HAP-1 (cell line): Measurements from ENCODE around the gene VCP.
"Not testable (repeated sequence)": the region's sequence is repeated elsewhere in the genome, so short reads cannot be mapped to it uniquely, and the experiment has no call there.

Experiments used
- DNase-seq, 2 experiments: peaks; one replicate each; pipeline ENCODE4 v3.0.0-alpha.2; 2016 to 2020; ENCODE audit warnings: low spot score in 2 of 2
- H3K27me3 ChIP-seq: fragments of 250-450 bp; sonication (Bioruptor Pico); 2 replicates; pipeline ENCODE4 v1.5.1; 2020; ENCODE audit warnings: low read depth, mild to moderate bottlenecking, moderate library complexity
- H3K36me3 ChIP-seq: fragments of 250-450 bp; sonication (Bioruptor Pico); replicated peaks from 2 replicates; pipeline ENCODE4 v1.5.1; 2020; ENCODE audit warnings: mild to moderate bottlenecking
- H3K4me1 ChIP-seq: fragments of 250-450 bp; sonication (Bioruptor Pico); 2 replicates; pipeline ENCODE4 v1.5.1; 2020; ENCODE audit warnings: mild to moderate bottlenecking
- H3K4me3 ChIP-seq: fragments of 250-450 bp; sonication (Bioruptor Pico); 2 replicates; pipeline ENCODE4 v1.5.1; 2020; ENCODE audit warnings: mild to moderate bottlenecking, moderate library complexity
- H3K9me3 ChIP-seq: fragments of 250-450 bp; sonication (Bioruptor Pico); 2 replicates; pipeline ENCODE4 v1.5.1; 2020; ENCODE audit warnings: mild to moderate bottlenecking, moderate library complexity
- in situ Hi-C: fragments of 300-500 bp; cut with MboI; formaldehyde crosslinking; loops from 3 replicates; pipeline ENCODE4 v1.14.3; 2020; ENCODE audit warnings: low sequenced_read_pairs, inconsistent platforms, mixed read lengths

The VCP gene

GRCh38 chr9:35035851-35036701, 36.3 kb downstream of the VCP start:
- Histone ChIP-seq H3K4me3 (no peak overlapping the region), H3K36me3 (no peaks in the 10 kb centered on the region), H3K27me3 (no peaks in the 10 kb centered on the region), H3K4me1 (no peaks in the 10 kb centered on the region), H3K9me3 (no peaks in the 10 kb centered on the region)
- no peak for DNase-seq
- in situ Hi-C loops = no loop called here

GRCh38 chr9:35033101-35033500, 39.3 kb downstream of the VCP start:
- no peak for DNase-seq
- Histone ChIP-seq H3K4me3 (no peak overlapping the region), H3K27me3 (no peaks in the 10 kb centered on the region), H3K36me3 (no peaks in the 10 kb centered on the region), H3K4me1 (no peaks in the 10 kb centered on the region), H3K9me3 (no peaks in the 10 kb centered on the region)
- in situ Hi-C loops = no loop called here

GRCh38 chr9:35029852-35030251, 42.6 kb downstream of the VCP start:
- no peaks in the 10 kb centered on the region for H3K9me3 ChIP-seq
- in situ Hi-C loops = no loop called here
- no peaks in the 10 kb centered on the region for H3K27me3 ChIP-seq
- no peak for DNase-seq
- H3K36me3 ChIP-seq = no peaks in the 10 kb centered on the region
- H3K4me1 ChIP-seq = peaks cover 26% of the 10 kb centered on the region
- no peak overlapping the region for H3K4me3 ChIP-seq

DNA sequence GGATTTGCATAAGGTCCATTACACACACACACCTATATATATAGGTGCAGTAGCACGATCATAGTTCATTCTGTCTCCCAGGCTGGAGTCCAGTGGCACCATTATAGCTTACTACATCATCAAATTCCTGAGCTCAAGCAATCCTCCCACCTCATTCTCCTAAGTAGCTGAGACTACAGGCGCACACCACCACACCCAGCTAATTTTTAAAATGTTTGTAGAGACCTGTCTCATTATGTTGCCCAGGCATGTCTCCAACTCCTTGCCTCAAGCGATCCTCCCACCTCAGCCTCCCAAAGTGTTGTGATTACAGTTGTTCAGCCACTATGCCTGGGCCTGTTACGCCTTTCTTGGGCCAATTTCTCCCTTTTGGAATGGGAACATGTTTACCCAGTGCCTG, 43.2 kb downstream of the VCP start:
- Histone ChIP-seq H3K9me3 (no peaks in the 10 kb centered on the region), H3K27me3 (no peaks in the 10 kb centered on the region), H3K4me1 (peaks cover 27% of the 10 kb centered on the region), H3K4me3 (no peak overlapping the region), H3K36me3 (no peaks in the 10 kb centered on the region)
- DNase-seq = no peak
- in situ Hi-C loops = no loop called here

DNA sequence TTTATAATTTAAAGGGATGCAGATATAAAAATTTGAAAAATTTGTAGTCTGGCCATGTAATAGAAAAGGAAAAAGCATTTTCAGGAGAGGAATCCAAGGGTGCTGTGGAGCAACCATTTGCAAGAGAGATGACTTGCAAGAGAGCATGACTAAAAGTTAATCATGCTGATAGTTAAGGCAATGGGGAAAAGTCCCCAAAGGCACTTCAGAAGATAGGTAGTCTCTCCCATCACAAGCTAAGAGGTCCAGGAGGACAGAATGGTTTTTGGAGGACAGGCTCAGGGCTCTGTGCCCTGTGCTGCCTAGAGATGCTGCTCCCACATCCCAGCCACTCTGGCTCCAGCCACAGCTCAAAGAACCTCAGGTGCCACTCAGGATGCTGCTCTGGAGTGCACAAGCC, 44.1 kb downstream of the VCP start:
- no peak overlapping the region for H3K4me3 ChIP-seq

DNA sequence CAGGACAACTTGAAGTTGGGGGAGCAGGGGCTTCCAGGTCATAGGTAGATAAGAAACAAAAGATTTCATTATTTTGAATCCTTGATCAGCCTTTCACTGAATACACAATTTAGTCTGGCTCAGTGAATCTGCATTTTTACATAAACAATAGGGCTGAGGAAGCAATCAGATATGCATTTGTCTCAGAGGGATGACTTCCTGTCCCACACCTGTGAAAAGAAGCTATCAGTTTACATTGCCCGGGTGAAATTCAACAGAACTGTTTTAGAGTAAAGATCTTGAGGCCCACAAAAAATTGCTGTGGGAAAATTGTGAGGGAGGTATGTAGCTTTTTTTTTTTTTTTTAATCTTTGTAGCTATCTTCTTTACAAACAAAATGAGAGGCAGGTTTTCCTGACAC, 44.6 kb downstream of the VCP start:
- no peaks in the 10 kb centered on the region for H3K9me3 ChIP-seq
- H3K36me3 ChIP-seq = no peaks in the 10 kb centered on the region
- in situ Hi-C loops = no loop called here
- H3K27me3 ChIP-seq = no peaks in the 10 kb centered on the region
- H3K4me3 ChIP-seq = no peak overlapping the region
- DNase-seq = no peak
- H3K4me1 ChIP-seq = peaks cover 27% of the 10 kb centered on the region

More for the DNA sequence above, 44.1 kb downstream of the VCP start:
- H3K4me1 ChIP-seq = peaks cover 27% of the 10 kb centered on the region
- DNase-seq = no peak
- in situ Hi-C loops = no loop called here
- H3K27me3 ChIP-seq = no peaks in the 10 kb centered on the region
- no peaks in the 10 kb centered on the region for H3K36me3 ChIP-seq
- H3K9me3 ChIP-seq = no peaks in the 10 kb centered on the region

DNA sequence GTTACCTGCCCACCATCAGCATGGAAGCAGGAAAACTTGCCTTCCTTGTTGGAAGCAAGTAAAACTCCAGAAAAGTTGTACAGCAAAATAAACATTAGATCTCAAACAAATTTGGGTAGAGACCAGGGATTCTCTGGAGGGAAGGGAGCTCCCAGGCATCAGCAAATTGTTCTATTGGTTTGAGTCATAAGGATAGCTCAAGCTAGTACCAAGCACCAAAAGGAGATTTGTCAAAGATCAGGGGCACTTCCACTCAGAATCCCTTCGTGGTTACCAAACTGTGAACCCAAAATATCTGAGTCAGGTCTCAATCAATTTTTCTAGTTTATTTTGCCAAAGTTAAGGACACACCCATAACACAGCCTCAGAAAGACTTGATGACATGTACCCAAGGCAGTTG, 45.1 kb downstream of the VCP start:
- Histone ChIP-seq H3K9me3 (no peaks in the 10 kb centered on the region), H3K36me3 (no peaks in the 10 kb centered on the region), H3K27me3 (no peaks in the 10 kb centered on the region), H3K4me3 (no peak overlapping the region), H3K4me1 (peaks cover 27% of the 10 kb centered on the region)
- in situ Hi-C loops = no loop called here
- DNase-seq = no peak

DNA sequence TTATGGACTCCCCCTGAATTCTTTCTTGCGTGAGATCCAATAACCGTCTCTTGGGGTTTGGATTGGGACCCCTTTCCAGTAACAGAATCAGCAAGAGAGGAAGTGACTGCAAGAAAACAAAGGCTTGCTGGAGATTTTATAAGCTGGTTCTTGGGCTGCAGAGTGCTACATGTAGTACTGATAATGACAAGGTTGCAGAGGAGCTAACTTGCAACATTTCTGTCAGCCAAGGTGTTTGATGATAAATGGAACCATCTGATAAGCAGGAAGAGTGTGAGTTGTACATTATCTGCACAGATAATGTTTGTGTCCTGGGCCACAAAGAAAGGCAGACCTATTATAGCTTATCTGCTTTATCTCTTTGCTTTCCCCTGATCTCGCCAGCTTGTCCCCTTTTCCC, 45.8 kb downstream of the VCP start:
- in situ Hi-C loops = no loop called here
- Histone ChIP-seq H3K36me3 (no peaks in the 10 kb centered on the region), H3K4me1 (peaks cover 27% of the 10 kb centered on the region), H3K9me3 (no peaks in the 10 kb centered on the region), H3K27me3 (no peaks in the 10 kb centered on the region), H3K4me3 (no peak overlapping the region)
- DNase-seq = peak; percentile 19 to 32

- H3K4me3 ChIP-seq, H3K27me3 ChIP-seq, DNase-seq, H3K9me3 ChIP-seq, H3K36me3 ChIP-seq, in situ Hi-C loops: not testable (repeated sequence)
- H3K4me1 ChIP-seq = peaks cover 27% of the 10 kb centered on the region
These were observed 49.0 kb downstream of the VCP start for GRCh38 chr9:35023443-35023842.

DNA sequence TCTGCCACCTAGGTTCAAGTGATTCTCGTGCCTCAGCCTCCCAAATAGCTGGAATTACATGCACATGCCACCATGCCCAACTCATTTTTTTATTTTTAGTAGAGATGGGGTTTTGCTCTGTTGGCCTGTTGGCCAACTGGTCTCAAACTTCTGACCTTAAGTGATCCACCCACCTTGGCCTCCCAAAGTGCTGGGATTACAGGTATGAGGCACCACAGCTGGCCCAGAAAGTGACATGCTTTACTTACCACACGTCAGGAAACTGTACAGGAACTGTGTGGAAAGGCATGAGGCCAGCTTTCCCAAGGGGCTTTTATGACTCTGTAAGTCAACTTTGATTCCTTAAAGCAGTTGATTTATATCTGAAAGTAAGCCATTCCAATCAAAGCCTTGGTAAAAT, 57.9 kb downstream of the VCP start:
- DNase-seq = no peak
- in situ Hi-C loops = no loop called here
- H3K4me1 ChIP-seq = no peaks in the 10 kb centered on the region
- no peaks in the 10 kb centered on the region for H3K36me3 ChIP-seq
- H3K4me3 ChIP-seq = no peak overlapping the region
- H3K9me3 ChIP-seq = peaks cover 2% of the 10 kb centered on the region; the same call in 1 of the 2 replicates
- H3K27me3 ChIP-seq = no peaks in the 10 kb centered on the region

- in situ Hi-C loops = no loop called here
- Histone ChIP-seq H3K36me3 (no peaks in the 10 kb centered on the region), H3K4me1 (no peaks in the 10 kb centered on the region), H3K9me3 (no peaks in the 10 kb centered on the region; the same call in 1 of the 2 replicates), H3K4me3 (no peak overlapping the region), H3K27me3 (no peaks in the 10 kb centered on the region)
- DNase-seq = no peak
These were observed 62.0 kb downstream of the VCP start for GRCh38 chr9:35010351-35010958.
